Ascending aorta (tissue), 2 donors: ENCODE measurements around the gene COL12A1. TPM values are rescaled to one million over a fixed set of nuclear protein-coding genes. Genes with fewer than 3 reads are reported as not detected.

Source experiments
- DNase-seq, 2 donors: peaks; one replicate each; pipeline ENCODE4 v3.0.0-alpha.2; 2019; ENCODE audit warnings: low spot score in 2 of 2
- H3K27ac ChIP-seq, 2 donors: fragments of 200-600 bp; sonication (generic); one replicate each; pipeline ENCODE4 v1.5.1; 2016 to 2017; ENCODE audit warnings: mild to moderate bottlenecking in 1 of 2
- H3K27me3 ChIP-seq: fragments of 200-600 bp; sonication (generic); one replicate; pipeline ENCODE4 v1.5.1; 2017
- H3K36me3 ChIP-seq, 2 donors: fragments of 200-600 bp; sonication (generic); one replicate each; pipeline ENCODE4 v1.5.1; 2016
- H3K4me1 ChIP-seq, 2 donors: fragments of 200-600 bp; sonication (generic); one replicate each; pipeline ENCODE4 v1.5.1; 2016 to 2017; ENCODE audit warnings: mild to moderate bottlenecking in 1 of 2
- H3K4me3 ChIP-seq, 2 donors: fragments of 200-600 bp; sonication (generic); one replicate each; pipeline ENCODE4 v1.5.1; 2016 to 2017; ENCODE audit warnings: mild to moderate bottlenecking in 1 of 2
- H3K9me3 ChIP-seq, 2 donors: fragments of 200-600 bp; sonication (generic); one replicate each; pipeline ENCODE4 v1.5.1; 2016
- CTCF ChIP-seq, 3 experiments: fragments of 200-600 bp in 2 of 3; fragments of 450-650 bp in 1 of 3; sonication (generic) in 2 of 3; IDR thresholded peaks; one replicate each; pipeline ENCODE4 v1.5.1; 2016 to 2019; ENCODE audit warnings: antibody characterized with exemption in 3 of 3, mild to moderate bottlenecking in 1 of 3, moderate library complexity in 1 of 3
- intact Hi-C: fragments of 100-400 bp; cut with DNase I; formaldehyde crosslinking; loops from one replicate; pipeline ENCODE4 v1.15.1; 2023
- total RNA-seq: library from RNA; depleted of rRNA; stranded (reverse); fragments of >200 nt; gene quantifications from one replicate; pipeline ENCODE4 v1.1.0, GENCODE V29; 2016

The COL12A1 gene
- total RNA-seq, 1 donor from 2014 or later = 140 TPM

GRCh38 chr6:75176076-75176582 lies 29.7 kb downstream of the COL12A1 start:
- no peak for DNase-seq
- H3K4me3 ChIP-seq = no peak overlapping the region
- no peaks in the 10 kb centered on the region for H3K9me3 ChIP-seq
- intact Hi-C loops = no loop called here
- TF ChIP-seq CTCF (IDR thresholded peaks at IDR 0.05) = no peak
- peaks cover 0 to 11% of the 10 kb centered on the region in 2 donors for H3K4me1 ChIP-seq
- H3K27ac ChIP-seq = no peak overlapping the region
- H3K36me3 ChIP-seq = peaks cover 4 to 32% of the 10 kb centered on the region in 2 donors
- H3K27me3 ChIP-seq = no peaks in the 10 kb centered on the region

GRCh38 chr6:75171986-75172385 lies 33.9 kb downstream of the COL12A1 start:
- Histone ChIP-seq H3K9me3 (no peaks in the 10 kb centered on the region), H3K4me1 (peaks cover 0 to 11% of the 10 kb centered on the region in 2 donors), H3K36me3 (peaks cover 0 to 15% of the 10 kb centered on the region in 2 donors), H3K4me3 (no peak overlapping the region), H3K27me3 (no peaks in the 10 kb centered on the region), H3K27ac (no peak overlapping the region)
- no peak for DNase-seq
- intact Hi-C loops = no loop called here
- no peak for TF ChIP-seq CTCF (IDR thresholded peaks at IDR 0.05)

- Histone ChIP-seq H3K27ac (peak overlapping the region in 1 of 2 donors; percentile 12), H3K36me3 (peaks cover 0 to 11% of the 10 kb centered on the region in 2 donors), H3K4me1 (peaks cover 0 to 11% of the 10 kb centered on the region in 2 donors), H3K9me3 (no peaks in the 10 kb centered on the region), H3K27me3 (no peaks in the 10 kb centered on the region), H3K4me3 (no peak overlapping the region)
- TF ChIP-seq CTCF (IDR thresholded peaks at IDR 0.05) = no peak
- DNase-seq = no peak
- intact Hi-C loops = no loop called here
Observed at GRCh38 chr6:75171567-75171966, 34.3 kb downstream of the COL12A1 start.

GRCh38 chr6:75170691-75171560 lies 34.9 kb downstream of the COL12A1 start:
- intact Hi-C loops = no loop called here
- no peak for TF ChIP-seq CTCF (IDR thresholded peaks at IDR 0.05)
- no peak overlapping the region for H3K4me3 ChIP-seq
- peak overlapping the region in 1 of 2 donors; percentile 12 for H3K27ac ChIP-seq
- H3K36me3 ChIP-seq = peaks cover 0 to 11% of the 10 kb centered on the region in 2 donors
- H3K4me1 ChIP-seq = peaks cover 0 to 11% of the 10 kb centered on the region in 2 donors
- no peak for DNase-seq
- H3K27me3 ChIP-seq = no peaks in the 10 kb centered on the region
- H3K9me3 ChIP-seq = no peaks in the 10 kb centered on the region

- TF ChIP-seq CTCF (IDR thresholded peaks at IDR 0.05) = no peak
- Histone ChIP-seq H3K9me3 (no peaks in the 10 kb centered on the region), H3K4me3 (no peak overlapping the region), H3K27ac (no peak overlapping the region), H3K36me3 (peaks cover 0 to 6% of the 10 kb centered on the region in 2 donors), H3K4me1 (peaks cover 0 to 11% of the 10 kb centered on the region in 2 donors), H3K27me3 (no peaks in the 10 kb centered on the region)
- DNase-seq = no peak
- intact Hi-C loops = no loop called here
Observed at GRCh38 chr6:75169689-75170586, 35.9 kb downstream of the COL12A1 start.
